HCT116 (cell line): ENCODE measurements around the gene WDR5. TPM values are rescaled to one million over a fixed set of nuclear protein-coding genes. Genes with fewer than 3 reads are reported as not detected.

ENCODE experiments used
- ATAC-seq: fragments of 200-7000 bp; cut with Tn5 transposase; 2 replicates; pipeline ENCODE4 v1.9.1; 2020; ENCODE audit warnings: mild to moderate bottlenecking, moderate library complexity
- BruUV-seq: library from RNA; stranded (reverse); fragments of 400-500 nt; replicated peaks from 2 replicates; lab custom pipeline; 2021; lab: Mats Ljungman, UMichigan
- CTCF ChIA-PET: fragments of 300-600 bp; sonication (Branson Sonifier 250); formaldehyde crosslinking; loops from one replicate; lab custom pipeline; 2021; ENCODE audit warnings: antibody characterized with exemption; lab: Charles Lee
- POLR2A ChIA-PET: fragments of 300-600, 350-600 bp; sonication (Branson Sonifier 250); formaldehyde crosslinking; loops from one replicate; lab custom pipeline; 2021; ENCODE audit warnings: antibody characterized with exemption; lab: Charles Lee
- RAD21 ChIA-PET, 2 experiments: fragments of 300-600 bp; sonication (Branson Sonifier 250); formaldehyde crosslinking; loops; one replicate each; lab custom pipeline; 2023; ENCODE audit warnings: low total read pairs in 2 of 2; ENCODE audit not compliant: uncharacterized antibody in 2 of 2, unreplicated experiment in 2 of 2, low non-redundant PET in 1 of 2; lab: Charles Lee
- DNase-seq: peaks from one replicate; pipeline ENCODE4 v3.0.0-alpha.2; 2010; ENCODE audit warnings: low read depth, low spot score
- H2AFZ ChIP-seq: fragments of 200-600 bp; shearing (Covaris generic), sonication (generic); 2 replicates; pipeline ENCODE4 v1.6.1; 2017; ENCODE audit warnings: low read depth, mixed run types, mixed read lengths, antibody characterized with exemption, low read length; ENCODE audit not compliant: poor library complexity, severe bottlenecking
- H3K27ac ChIP-seq: 2 replicates; pipeline ENCODE4 v1.5.1; 2012; ENCODE audit warnings: low read depth, low read length
- H3K27me3 ChIP-seq: fragments of 200-600 bp; sonication (generic); 2 replicates; pipeline ENCODE4 v1.6.1; 2016; ENCODE audit warnings: mixed run types, low read length, mixed read lengths; ENCODE audit not compliant: insufficient read depth
- H3K36me3 ChIP-seq, 2 experiments: fragments of 200-500 bp in 1 of 2; fragments of 200-600 bp in 1 of 2; sonication (Bioruptor generic) in 1 of 2; sonication (generic) in 1 of 2; 2 replicates each; pipeline versions ENCODE4 v1.5.1 to v1.6.1; 2014 to 2016; ENCODE audit warnings: low read length in 2 of 2, inconsistent platforms in 1 of 2, mixed read lengths in 1 of 2, mixed run types in 1 of 2; ENCODE audit not compliant: insufficient read depth in 2 of 2, control insufficient read depth in 1 of 2
- H3K4me1 ChIP-seq, 2 experiments: fragments of 200-600 bp in 1 of 2; sonication (generic) in 1 of 2; 2 replicates each; pipeline versions ENCODE4 v1.5.1 to v1.6.1; 2012 to 2017; ENCODE audit warnings: low read length in 2 of 2, inconsistent platforms in 1 of 2, mild to moderate bottlenecking in 1 of 2, mixed read lengths in 1 of 2, mixed run types in 1 of 2, moderate library complexity in 1 of 2; ENCODE audit not compliant: insufficient read depth in 2 of 2, control insufficient read depth in 1 of 2
- H3K4me2 ChIP-seq: fragments of 200-600 bp; sonication (generic); 2 replicates; pipeline ENCODE4 v1.6.1; 2017; ENCODE audit warnings: mixed run types, low read length, mixed read lengths
- H3K4me3 ChIP-seq, 2 experiments: fragments of 200-600 bp in 1 of 2; sonication (generic) in 1 of 2; replicated peaks in 1 of 2; 2 replicates each; pipeline ENCODE4 v1.5.1; 2011 to 2016; ENCODE audit warnings: low read length in 2 of 2, control low read depth in 1 of 2, low read depth in 1 of 2, mild to moderate bottlenecking in 1 of 2, mixed read lengths in 1 of 2, mixed run types in 1 of 2
- H3K79me2 ChIP-seq: fragments of 200-600 bp; sonication (generic); 2 replicates; pipeline ENCODE4 v1.6.1; 2017; ENCODE audit warnings: mild to moderate bottlenecking, mixed run types, low read length, moderate library complexity, mixed read lengths; ENCODE audit not compliant: insufficient read depth
- H3K9ac ChIP-seq: fragments of 200-600 bp; sonication (generic); 2 replicates; pipeline ENCODE4 v1.6.1; 2016; ENCODE audit warnings: low read length, mixed read lengths
- H3K9me2 ChIP-seq: fragments of 200-600 bp; sonication (generic), shearing (Covaris generic); 2 replicates; pipeline ENCODE4 v1.6.1; 2017; ENCODE audit warnings: mixed run types, mild to moderate bottlenecking, moderate library complexity; ENCODE audit not compliant: insufficient read depth
- H3K9me3 ChIP-seq, 2 experiments: fragments of 200-500 bp in 1 of 2; fragments of 200-600 bp in 1 of 2; sonication (Bioruptor generic) in 1 of 2; sonication (generic) in 1 of 2; 2 replicates each; pipeline ENCODE4 v1.6.1; 2014 to 2017; ENCODE audit warnings: low read length in 2 of 2, mixed read lengths in 2 of 2, inconsistent platforms in 1 of 2, low read depth in 1 of 2, mild to moderate bottlenecking in 1 of 2, mixed run types in 1 of 2, moderate library complexity in 1 of 2; ENCODE audit not compliant: control insufficient read depth in 1 of 2, insufficient read depth in 1 of 2
- H4K20me1 ChIP-seq: fragments of 200-600 bp; sonication (generic), shearing (Covaris generic); 2 replicates; pipeline ENCODE4 v1.6.1; 2017; ENCODE audit warnings: mixed run types, mild to moderate bottlenecking, moderate library complexity; ENCODE audit not compliant: insufficient read depth
- CBX3 ChIP-seq: IDR thresholded peaks from 2 replicates; pipeline ENCODE4 v1.6.1; 2012; ENCODE audit warnings: low read depth
- CEBPB ChIP-seq: IDR thresholded peaks from 2 replicates; pipeline ENCODE4 v1.6.1; 2012; ENCODE audit warnings: low read depth
- CTCF ChIP-seq, 3 experiments: fragments of 200-600 bp in 1 of 3; sonication (generic) in 1 of 3; IDR thresholded peaks in 2 of 3; conservative IDR thresholded peaks in 1 of 3; 2 replicates each; pipeline ENCODE4 v1.5.1; 2012 to 2017; ENCODE audit warnings: low read depth in 2 of 3, low read length in 2 of 3, antibody characterized with exemption in 1 of 3, borderline replicate concordance in 1 of 3, control low read depth in 1 of 3, mild to moderate bottlenecking in 1 of 3, mixed read lengths in 1 of 3, mixed run types in 1 of 3, moderate library complexity in 1 of 3; ENCODE audit not compliant: insufficient read depth in 1 of 3
- FOSL1 ChIP-seq: IDR thresholded peaks from 2 replicates; pipeline ENCODE4 v1.6.1; 2012; ENCODE audit warnings: low read depth
- JUND ChIP-seq: IDR thresholded peaks from 2 replicates; pipeline ENCODE4 v1.6.1; 2012
- MAX ChIP-seq: IDR thresholded peaks from 2 replicates; pipeline ENCODE4 v1.6.1; 2012
- SIN3A ChIP-seq: IDR thresholded peaks from 2 replicates; pipeline ENCODE4 v1.6.1; 2012; ENCODE audit warnings: low read depth
- SRF ChIP-seq: IDR thresholded peaks from 2 replicates; pipeline ENCODE4 v1.6.1; 2012; ENCODE audit warnings: low read depth
- ZBTB33 ChIP-seq: IDR thresholded peaks from 2 replicates; pipeline ENCODE4 v1.6.1; 2011; ENCODE audit warnings: mild to moderate bottlenecking, low read length, moderate library complexity; ENCODE audit not compliant: insufficient replicate concordance; ENCODE audit errors: extremely low read depth
- ZFX ChIP-seq: fragments of 450-650 bp; IDR thresholded peaks from 2 replicates; pipeline ENCODE4 v1.6.1; 2017
- ZNF274 ChIP-seq: fragments of 200-500 bp; sonication (Bioruptor generic); IDR thresholded peaks from 2 replicates; pipeline ENCODE4 v1.6.1; 2014; ENCODE audit warnings: mild to moderate bottlenecking, low read depth, low read length, inconsistent platforms
- intact Hi-C: fragments of 100-400 bp; cut with micrococcal nuclease; formaldehyde crosslinking; loops from 2 replicates; pipeline ENCODE4 v1.10.0; 2022
- total RNA-seq: library from RNA; stranded (reverse); gene quantifications from one replicate; pipeline ENCODE4 v1.2.1, GENCODE V29; 2021; ENCODE audit not compliant: unreplicated experiment

WDR5 gene
- total RNA-seq, 1 experiment from 2014 or later: 55.8 TPM

- no peak for TF ChIP-seq ZBTB33
- TF ChIP-seq, all 23 proteins: peak for 0
Measured at GRCh38 chr9:134150557-134151214, 14.8 kb downstream of the WDR5 start (continued).

GRCh38 chr9:134152022-134152448 is 16.2 kb downstream of the WDR5 start:
- intact Hi-C loops: no loop called here
- H4K20me1 ChIP-seq: no peaks in the 10 kb centered on the region
- H3K9ac ChIP-seq: no peak overlapping the region
- ATAC-seq (no peak), DNase-seq (no peak)
- H3K4me3 ChIP-seq: no peak overlapping the region
- no peak for TF ChIP-seq ZFX
- no peak for TF ChIP-seq CEBPB
- no peak for TF ChIP-seq SRF
- no peak for TF ChIP-seq JUND
- TF ChIP-seq ZNF274: no peak
- no peak for TF ChIP-seq MAX
- no peak for TF ChIP-seq SIN3A
- no peak for TF ChIP-seq CBX3
- TF ChIP-seq FOSL1: no peak
- no peak for TF ChIP-seq CTCF (IDR thresholded peaks at IDR 0.05 in 2 of 3, conservative IDR thresholded peaks at IDR 0.05 in 1 of 3; ENCODE audit: borderline replicate concordance in 1 of 3, insufficient read depth in 1 of 3, low read depth in 2 of 3, low read length in 2 of 3)
- no peaks in the 10 kb centered on the region for H3K9me3 ChIP-seq
- H3K9me2 ChIP-seq: no peaks in the 10 kb centered on the region
- peaks cover 46 to 70% of the 10 kb centered on the region in 2 experiments; a peak in 3 of 4 replicates for H3K36me3 ChIP-seq
- CTCF ChIA-PET: no interaction called here
- POLR2A ChIA-PET: no interaction called here
- RAD21 ChIA-PET: no interaction called here
- no peak overlapping the region for H3K4me2 ChIP-seq
- peaks cover 36% of the 10 kb centered on the region for H3K79me2 ChIP-seq
- no peak overlapping the region for H2AFZ ChIP-seq
- H3K4me1 ChIP-seq: no peaks in the 10 kb centered on the region
- BruUV-seq: no TSS peak
- no peak overlapping the region for H3K27ac ChIP-seq
- H3K27me3 ChIP-seq: no peaks in the 10 kb centered on the region
